ENCODE measurements around the gene CD70.
"Not testable (repeated sequence)": the region's sequence is repeated elsewhere in the genome, so short reads cannot be mapped to it uniquely, and the experiment has no call there.

- TF ChIP-seq CTCF (conservative IDR thresholded peaks at IDR 0.05); ZFX (IDR thresholded peaks at IDR 0.05): not testable (repeated sequence)
These were observed 40.3 kb downstream of the CD70 start for GRCh38 chr19:6550679-6551078.
